ENCODE data around the gene IFT25.

Gene IFT25

GRCh38 chr1:53896635-53897229 lies 48.8 kb downstream of the IFT25 start:
- DNase-seq (ENCODE audit: low read depth): peak; percentile 85
- no peak for TF ChIP-seq CTCF (IDR thresholded peaks at IDR 0.05; ENCODE audit: control insufficient read depth, insufficient read depth, low read depth, low read length, missing control alignments)
- H3K4me3 ChIP-seq (ENCODE audit: control insufficient read depth, low read depth, low read length): no peak overlapping the region

- TF ChIP-seq CTCF (IDR thresholded peaks at IDR 0.05; ENCODE audit: control insufficient read depth, insufficient read depth, low read depth, low read length, missing control alignments): no peak
- DNase-seq (ENCODE audit: low read depth): no peak
- H3K4me3 ChIP-seq (ENCODE audit: control insufficient read depth, low read depth, low read length): no peak overlapping the region
Measured at GRCh38 chr1:53895421-53895820, 50.1 kb downstream of the IFT25 start.

GRCh38 chr1:53894644-53895043 lies 50.9 kb downstream of the IFT25 start:
- H3K4me3 ChIP-seq (ENCODE audit: control insufficient read depth, low read depth, low read length): no peak overlapping the region
- DNase-seq (ENCODE audit: low read depth): no peak
- TF ChIP-seq CTCF (IDR thresholded peaks at IDR 0.05; ENCODE audit: control insufficient read depth, insufficient read depth, low read depth, low read length, missing control alignments): no peak

GRCh38 chr1:53893999-53894636 lies 51.4 kb downstream of the IFT25 start, which contains the start of gene DIO1:
TSS of gene DIO1 (plus strand) at chr1:53894187. CDS start at chr1:53894211, 24 bp downstream.
- TF ChIP-seq CTCF (IDR thresholded peaks at IDR 0.05; ENCODE audit: control insufficient read depth, insufficient read depth, low read depth, low read length, missing control alignments): no peak
- DNase-seq (ENCODE audit: low read depth): no peak
- no peak within 1 kb of the TSS for H3K4me3 ChIP-seq (ENCODE audit: control insufficient read depth, low read depth, low read length)

GRCh38 chr1:53892911-53893310 lies 52.6 kb downstream of the IFT25 start:
- DNase-seq (ENCODE audit: low read depth): no peak
- no peak overlapping the region for H3K4me3 ChIP-seq (ENCODE audit: control insufficient read depth, low read depth, low read length)
- no peak for TF ChIP-seq CTCF (IDR thresholded peaks at IDR 0.05; ENCODE audit: control insufficient read depth, insufficient read depth, low read depth, low read length, missing control alignments)

GRCh38 chr1:53891678-53892077 lies 53.8 kb downstream of the IFT25 start:
- no peak overlapping the region for H3K4me3 ChIP-seq (ENCODE audit: control insufficient read depth, low read depth, low read length)
- TF ChIP-seq CTCF (IDR thresholded peaks at IDR 0.05; ENCODE audit: control insufficient read depth, insufficient read depth, low read depth, low read length, missing control alignments): no peak
- no peak for DNase-seq (ENCODE audit: low read depth)
